Liver (tissue), 9 donors: Measurements from ENCODE around the gene SMAD1. TPM values are rescaled to one million over a fixed set of nuclear protein-coding genes. Genes with fewer than 3 reads are reported as not detected.

ENCODE experiments used
- DNase-seq: peaks from one replicate; pipeline ENCODE4 v3.0.0-alpha.2; 2017; ENCODE audit warnings: low spot score
- H3K27ac ChIP-seq, 2 donors: one replicate each; pipeline ENCODE4 v1.7.0; 2013; ENCODE audit warnings: inconsistent platforms in 2 of 2, low read length in 2 of 2, control low read depth in 1 of 2, low read depth in 1 of 2, mild to moderate bottlenecking in 1 of 2
- H3K27me3 ChIP-seq, 4 donors: one replicate each; pipeline versions ENCODE4 v1.6.1 to v1.7.0; 2013; ENCODE audit warnings: low read length in 3 of 4, inconsistent platforms in 1 of 4, mild to moderate bottlenecking in 1 of 4, moderate library complexity in 1 of 4; ENCODE audit not compliant: control insufficient read depth in 4 of 4, insufficient read depth in 4 of 4
- H3K36me3 ChIP-seq, 4 donors: one replicate each; pipeline versions ENCODE4 v1.6.1 to v1.7.0; 2013; ENCODE audit warnings: low read length in 3 of 4, mild to moderate bottlenecking in 3 of 4, low read depth in 1 of 4, moderate library complexity in 1 of 4; ENCODE audit not compliant: control insufficient read depth in 4 of 4, insufficient read depth in 3 of 4
- H3K4me1 ChIP-seq, 4 donors: one replicate each; pipeline versions ENCODE4 v1.6.1 to v1.7.0; 2013; ENCODE audit warnings: low read length in 3 of 4, mild to moderate bottlenecking in 3 of 4, moderate library complexity in 1 of 4; ENCODE audit not compliant: control insufficient read depth in 4 of 4, insufficient read depth in 4 of 4
- H3K4me3 ChIP-seq, 3 donors: one replicate each; pipeline versions ENCODE4 v1.6.1 to v1.7.0; 2013; ENCODE audit warnings: low read length in 3 of 3, control low read depth in 1 of 3, low read depth in 1 of 3, mild to moderate bottlenecking in 1 of 3
- H3K9ac ChIP-seq, 2 donors: one replicate each; pipeline ENCODE4 v1.7.0; 2013; ENCODE audit warnings: low read length in 2 of 2, mild to moderate bottlenecking in 2 of 2, moderate library complexity in 2 of 2, control low read depth in 1 of 2, low read depth in 1 of 2
- H3K9me3 ChIP-seq, 4 donors: one replicate each; pipeline versions ENCODE4 v1.6.1 to v1.7.0; 2013; ENCODE audit warnings: low read length in 3 of 4; ENCODE audit not compliant: control insufficient read depth in 4 of 4
- EGR1 ChIP-seq, 2 donors: IDR thresholded peaks; 2 replicates each; pipeline ENCODE4 v1.6.1; 2016 to 2018; ENCODE audit warnings: antibody characterized with exemption in 2 of 2, low read depth in 2 of 2
- FOXA1 ChIP-seq: IDR thresholded peaks from 2 replicates; pipeline ENCODE4 v1.6.1; 2016; ENCODE audit warnings: antibody characterized with exemption
- GABPA ChIP-seq, 2 donors: IDR thresholded peaks in 1 of 2; conservative IDR thresholded peaks in 1 of 2; 2 replicates each; pipeline ENCODE4 v1.6.1; 2016; ENCODE audit warnings: antibody characterized with exemption in 2 of 2, mild to moderate bottlenecking in 1 of 2, moderate library complexity in 1 of 2
- HNF4A ChIP-seq, 2 donors: conservative IDR thresholded peaks; 2 replicates each; pipeline ENCODE4 v1.6.1; 2016; ENCODE audit warnings: antibody characterized with exemption in 2 of 2, mild to moderate bottlenecking in 2 of 2
- HNF4G ChIP-seq: IDR thresholded peaks from 2 replicates; pipeline ENCODE4 v1.6.1; 2016; ENCODE audit warnings: antibody characterized with exemption
- JUND ChIP-seq, 2 donors: IDR thresholded peaks; 2 replicates each; pipeline ENCODE4 v1.6.1; 2016; ENCODE audit warnings: antibody characterized with exemption in 2 of 2
- NR2F2 ChIP-seq: IDR thresholded peaks from 2 replicates; pipeline ENCODE4 v1.6.1; 2016; ENCODE audit warnings: antibody characterized with exemption
- RAD21 ChIP-seq, 2 donors: IDR thresholded peaks; 2 replicates each; pipeline ENCODE4 v1.6.1; 2016; ENCODE audit warnings: antibody characterized with exemption in 2 of 2, mild to moderate bottlenecking in 2 of 2
- REST ChIP-seq: IDR thresholded peaks from 2 replicates; pipeline ENCODE4 v1.6.1; 2016; ENCODE audit warnings: antibody characterized with exemption, mild to moderate bottlenecking
- RXRA ChIP-seq, 2 donors: IDR thresholded peaks; 2 replicates each; pipeline ENCODE4 v1.6.1; 2017 to 2018; ENCODE audit warnings: antibody characterized with exemption in 2 of 2, mild to moderate bottlenecking in 1 of 2
- SP1 ChIP-seq: IDR thresholded peaks from 2 replicates; pipeline ENCODE4 v1.6.1; 2018; ENCODE audit warnings: antibody characterized with exemption, mild to moderate bottlenecking
- YY1 ChIP-seq: IDR thresholded peaks from 2 replicates; pipeline ENCODE4 v1.6.1; 2016; ENCODE audit warnings: antibody characterized with exemption, mild to moderate bottlenecking
- ZBTB33 ChIP-seq: IDR thresholded peaks from 2 replicates; pipeline ENCODE4 v1.6.1; 2016; ENCODE audit warnings: antibody characterized with exemption
- WGBS: extraction: QIAGEN DNeasy Blood & Tissue Kit; methylation state at CpG from one replicate; pipeline ENCODE4 v1.1.7; 2013; 5-methylcytosine and 5-hydroxymethylcytosine counted together
- polyA plus RNA-seq, 2 donors: library from polyadenylated mRNA; stranded (reverse) in 1 of 2; unstranded in 1 of 2; fragments of 200-250 nt in 1 of 2; fragments of >200 nt in 1 of 2; fragmentation: Nextera tagmentation in 1 of 2; extraction: Ambion mirVana in 1 of 2; gene quantifications; one replicate each; pipeline versions ENCODE4 v1.2.1 to v1.2.3, GENCODE V29; 2013 to 2015
- total RNA-seq, 2 donors: library from RNA; depleted of rRNA; stranded (reverse); fragments of >200 nt; gene quantifications; one replicate each; pipeline ENCODE4 v1.2.3, GENCODE V29; 2014
- TF ChIP-seq, protein P1 (sequence below): IDR thresholded peaks from 2 replicates; pipeline ENCODE4 v1.6.1; 2016; ENCODE audit warnings: antibody characterized with exemption
- TF ChIP-seq, protein P2 (sequence below): IDR thresholded peaks from 2 replicates; pipeline ENCODE4 v1.6.1; 2016; ENCODE audit warnings: antibody characterized with exemption
- donor health status: healthy.
- donor health status: healthy.
- donor health status: healthy.
- donor health status: healthy.
- donor health status: healthy.

The SMAD1 gene
- total and polyA plus RNA-seq, 4 donors, result 6.3 to 43.8 (median 14.6) TPM

DNA sequence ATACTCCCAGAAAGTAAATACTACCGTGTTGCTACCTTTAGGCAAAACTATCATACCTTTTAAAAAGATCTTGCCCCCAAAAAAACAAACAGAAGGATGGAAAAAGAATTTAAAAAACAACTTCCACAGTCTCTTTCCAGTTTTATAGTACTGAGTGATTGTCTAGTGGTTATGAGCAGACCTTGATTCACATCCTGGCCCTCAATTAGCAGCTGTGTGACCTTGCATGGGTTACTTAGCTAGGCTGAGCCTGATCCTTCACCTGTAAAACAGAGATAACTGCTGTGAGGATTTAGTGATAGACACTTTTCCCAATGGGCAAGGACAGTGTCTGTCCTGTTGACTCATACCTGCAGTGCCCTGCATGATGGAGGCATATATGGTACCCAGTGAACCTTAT lies 49.0 kb downstream of the SMAD1 start (continued):
- TF ChIP-seq REST (no peak), FOXA1 (no peak), RAD21 (IDR thresholded peaks at IDR 0.05) (no peak), JUND (IDR thresholded peaks at IDR 0.05) (no peak), EGR1 (IDR thresholded peaks at IDR 0.05; ENCODE audit: low read depth in 2 of 2) (no peak), HNF4A (conservative IDR thresholded peaks at IDR 0.05) (no peak), NR2F2 (no peak)
- TF ChIP-seq, protein P1, sequence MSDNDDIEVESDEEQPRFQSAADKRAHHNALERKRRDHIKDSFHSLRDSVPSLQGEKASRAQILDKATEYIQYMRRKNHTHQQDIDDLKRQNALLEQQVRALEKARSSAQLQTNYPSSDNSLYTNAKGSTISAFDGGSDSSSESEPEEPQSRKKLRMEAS, result no peak
- TF ChIP-seq, protein P2, sequence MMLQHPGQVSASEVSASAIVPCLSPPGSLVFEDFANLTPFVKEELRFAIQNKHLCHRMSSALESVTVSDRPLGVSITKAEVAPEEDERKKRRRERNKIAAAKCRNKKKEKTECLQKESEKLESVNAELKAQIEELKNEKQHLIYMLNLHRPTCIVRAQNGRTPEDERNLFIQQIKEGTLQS, result no peak

DNA sequence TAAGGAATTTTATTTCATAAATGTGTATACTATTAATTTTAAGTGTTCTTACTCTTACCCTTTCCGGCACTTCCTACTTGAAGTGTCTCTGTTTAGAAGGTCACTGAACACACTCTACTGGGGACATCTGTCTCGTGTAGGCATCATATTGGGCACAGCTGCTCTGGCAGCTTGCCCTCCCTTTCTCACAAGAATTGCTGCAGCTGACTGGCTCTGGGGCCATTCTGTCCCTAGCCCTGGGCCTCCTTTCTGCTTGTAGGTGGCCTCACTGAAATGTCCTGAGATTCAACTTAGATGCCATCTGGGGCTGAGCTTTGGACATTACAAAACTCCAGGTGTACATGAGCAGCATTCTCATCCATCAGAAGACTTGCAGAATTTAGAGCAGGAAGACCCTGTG lies 49.6 kb downstream of the SMAD1 start:
- Histone ChIP-seq H3K9me3 (no peaks in the 10 kb centered on the region), H3K27me3 (no peaks in the 10 kb centered on the region), H3K27ac (no peak overlapping the region), H3K36me3 (peaks cover 0 to 3% (median 1%) of the 10 kb centered on the region in 4 donors), H3K4me3 (no peak overlapping the region), H3K9ac (no peak overlapping the region), H3K4me1 (peaks cover 0 to 8% (median 5%) of the 10 kb centered on the region in 4 donors)
- DNase-seq, result no peak
- no peak for TF ChIP-seq YY1
- no peak for TF ChIP-seq EGR1 (IDR thresholded peaks at IDR 0.05; ENCODE audit: low read depth in 2 of 2)
- TF ChIP-seq, protein P2, result no peak
- no peak for TF ChIP-seq FOXA1
- no peak for TF ChIP-seq JUND (IDR thresholded peaks at IDR 0.05)
- TF ChIP-seq, protein P1, result no peak
- WGBS, result 77% methylated on average over 2 of the region's 2 CpGs

DNA sequence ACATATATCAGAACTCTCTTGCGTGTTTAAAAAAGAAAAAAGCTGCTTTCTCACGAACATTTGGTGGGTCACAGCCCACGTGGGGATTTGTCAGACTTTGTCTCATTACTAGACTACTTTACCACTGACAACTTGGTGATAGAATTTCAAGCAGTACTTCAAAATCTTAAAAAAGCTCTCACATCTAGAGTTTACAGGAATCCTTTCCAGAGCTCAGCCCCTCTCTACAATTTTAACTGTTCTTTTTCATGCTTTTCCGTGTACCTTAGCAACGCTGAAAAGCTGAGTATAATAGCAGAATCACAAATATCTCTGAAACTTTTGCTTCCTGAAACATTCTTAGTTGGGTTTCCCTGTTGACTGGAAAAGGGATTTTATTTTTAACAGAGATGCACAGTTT lies 50.2 kb downstream of the SMAD1 start:
- H3K4me1 ChIP-seq, result peaks cover 0 to 6% (median 2%) of the 10 kb centered on the region in 4 donors
- no peak for DNase-seq
- TF ChIP-seq ZBTB33 (no peak), YY1 (no peak), SP1 (no peak), FOXA1 (no peak), HNF4G (no peak), HNF4A (conservative IDR thresholded peaks at IDR 0.05) (no peak), JUND (IDR thresholded peaks at IDR 0.05) (no peak), NR2F2 (no peak), GABPA (IDR thresholded peaks at IDR 0.05 in 1 of 2, conservative IDR thresholded peaks at IDR 0.05 in 1 of 2) (no peak), RXRA (IDR thresholded peaks at IDR 0.05) (no peak), EGR1 (IDR thresholded peaks at IDR 0.05; ENCODE audit: low read depth in 2 of 2) (no peak)
- TF ChIP-seq, protein P2, result no peak
- TF ChIP-seq, protein P1, result no peak
- H3K36me3 ChIP-seq, result peaks cover 0 to 3% (median 1%) of the 10 kb centered on the region in 4 donors
- H3K9me3 ChIP-seq, result no peaks in the 10 kb centered on the region
- 93% methylated on average over 5 of the region's 5 CpGs for WGBS
- no peak overlapping the region for H3K27ac ChIP-seq
- H3K4me3 ChIP-seq, result no peak overlapping the region
- no peak overlapping the region for H3K9ac ChIP-seq
- no peaks in the 10 kb centered on the region for H3K27me3 ChIP-seq
